CD4-positive, alpha-beta T cell treated with Interleukin-17A for 1 hour (primary cell): ENCODE measurements around the gene SCYGR3.

Experiments
- DNase-seq: peaks from one replicate; pipeline ENCODE4 v3.0.0-alpha.2; 2020

Gene SCYGR3

GRCh38 chr2:227614740-227615139, at the start of gene SCYGR3:
Gene SCYGR3 (minus strand): TSS chr2:227614840. CDS start chr2:227614840, 0 bp downstream.
- no peak for DNase-seq

GRCh38 chr2:227661827-227662226, 47.2 kb upstream of the SCYGR3 start:
- no peak for DNase-seq

GRCh38 chr2:227661025-227661649, 46.5 kb upstream of the SCYGR3 start:
- no peak for DNase-seq

GRCh38 chr2:227657199-227657845, 42.7 kb upstream of the SCYGR3 start:
- DNase-seq, result no peak

GRCh38 chr2:227655454-227655853, 40.8 kb upstream of the SCYGR3 start:
- no peak for DNase-seq

- no peak for DNase-seq
These were observed 39.8 kb upstream of the SCYGR3 start for GRCh38 chr2:227654426-227654825.

GRCh38 chr2:227653419-227653818, 38.8 kb upstream of the SCYGR3 start:
- DNase-seq, result no peak

GRCh38 chr2:227643990-227644551, 29.4 kb upstream of the SCYGR3 start:
- DNase-seq, result no peak

GRCh38 chr2:227642656-227643055, 28.0 kb upstream of the SCYGR3 start:
- DNase-seq, result no peak

- DNase-seq, result no peak
These were observed 19.6 kb upstream of the SCYGR3 start for GRCh38 chr2:227634201-227634600.

GRCh38 chr2:227632827-227633226, 18.2 kb upstream of the SCYGR3 start:
- DNase-seq, result no peak

GRCh38 chr2:227630322-227630721, 15.7 kb upstream of the SCYGR3 start:
- no peak for DNase-seq

GRCh38 chr2:227629435-227629834, 14.8 kb upstream of the SCYGR3 start:
- no peak for DNase-seq

- no peak for DNase-seq
These were observed 13.1 kb upstream of the SCYGR3 start for GRCh38 chr2:227627769-227628168.

GRCh38 chr2:227626580-227627151, 12.0 kb upstream of the SCYGR3 start:
- DNase-seq, result no peak

- DNase-seq, result no peak
These were observed 10.8 kb upstream of the SCYGR3 start for GRCh38 chr2:227625420-227625819.

- DNase-seq, result no peak
These were observed 8.6 kb upstream of the SCYGR3 start for GRCh38 chr2:227623226-227623625.

- no peak for DNase-seq
These were observed 2.9 kb upstream of the SCYGR3 start, which contains the start of gene SCYGR4 for GRCh38 chr2:227617316-227618230. Gene SCYGR4 (plus strand): TSS chr2:227617498. CDS start chr2:227617498, 0 bp downstream.

GRCh38 chr2:227616631-227617030, 2.0 kb upstream of the SCYGR3 start:
- DNase-seq, result no peak

- no peak for DNase-seq
These were observed 1.3 kb upstream of the SCYGR3 start for GRCh38 chr2:227615906-227616305.

GRCh38 chr2:227615181-227615580, 541 bp upstream of the SCYGR3 start:
- no peak for DNase-seq

GRCh38 chr2:227614246-227614645, 394 bp downstream of the SCYGR3 start:
- no peak for DNase-seq

GRCh38 chr2:227613272-227613660, 1.4 kb downstream of the SCYGR3 start:
- DNase-seq, result no peak
